HG02571 (cell line): ENCODE measurements around the gene CHST3.
"Not testable (repeated sequence)": the region's sequence is repeated elsewhere in the genome, so short reads cannot be mapped to it uniquely, and the experiment has no call there.

Source experiments
- ATAC-seq: cut with Tn5 transposase; IDR thresholded peaks from one replicate; pipeline ENCODE4 v1.9.1; 2021; ENCODE audit warnings: mild to moderate bottlenecking, moderate library complexity; ENCODE audit not compliant: unreplicated experiment

The CHST3 gene, protein sequence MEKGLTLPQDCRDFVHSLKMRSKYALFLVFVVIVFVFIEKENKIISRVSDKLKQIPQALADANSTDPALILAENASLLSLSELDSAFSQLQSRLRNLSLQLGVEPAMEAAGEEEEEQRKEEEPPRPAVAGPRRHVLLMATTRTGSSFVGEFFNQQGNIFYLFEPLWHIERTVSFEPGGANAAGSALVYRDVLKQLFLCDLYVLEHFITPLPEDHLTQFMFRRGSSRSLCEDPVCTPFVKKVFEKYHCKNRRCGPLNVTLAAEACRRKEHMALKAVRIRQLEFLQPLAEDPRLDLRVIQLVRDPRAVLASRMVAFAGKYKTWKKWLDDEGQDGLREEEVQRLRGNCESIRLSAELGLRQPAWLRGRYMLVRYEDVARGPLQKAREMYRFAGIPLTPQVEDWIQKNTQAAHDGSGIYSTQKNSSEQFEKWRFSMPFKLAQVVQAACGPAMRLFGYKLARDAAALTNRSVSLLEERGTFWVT

DNA sequence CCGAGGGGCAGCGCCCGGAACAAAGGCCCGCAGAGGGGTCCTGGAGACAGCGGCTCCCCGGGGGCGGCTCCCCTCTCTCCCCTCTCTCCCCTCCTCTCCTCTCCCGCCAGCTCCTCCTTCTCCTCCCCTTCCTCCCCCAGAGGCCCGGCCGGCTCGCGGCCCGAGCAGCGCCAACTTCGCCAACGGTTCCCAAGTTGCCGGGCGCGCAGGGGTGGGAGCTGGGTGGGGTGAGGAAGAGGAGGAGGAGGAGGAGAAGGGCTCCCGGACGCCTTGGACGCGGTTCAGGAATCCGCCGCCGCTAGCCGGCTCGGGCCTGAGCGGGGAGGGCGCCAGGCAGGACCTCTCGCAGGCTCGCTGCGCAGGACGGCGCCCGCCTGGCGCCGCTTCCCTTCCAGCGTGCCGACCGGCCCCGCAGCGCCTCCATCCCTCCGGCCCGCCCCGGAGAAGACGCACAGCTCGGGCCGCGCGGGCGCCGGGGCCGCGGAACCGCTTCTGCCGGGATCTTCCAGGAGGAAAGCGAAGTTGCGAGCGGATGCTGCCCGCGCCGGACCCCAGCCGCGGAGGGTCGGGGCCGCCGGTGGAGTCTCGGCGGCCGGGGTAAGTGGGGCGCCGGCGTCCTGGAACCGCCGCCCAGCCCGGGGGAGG is at the start of gene CHST3:
Gene CHST3 (plus strand): TSS at position 298 of the 645 bp plus-strand sequence. CDS start 41,448 bp downstream, outside the sequence.
- no peak for ATAC-seq

DNA sequence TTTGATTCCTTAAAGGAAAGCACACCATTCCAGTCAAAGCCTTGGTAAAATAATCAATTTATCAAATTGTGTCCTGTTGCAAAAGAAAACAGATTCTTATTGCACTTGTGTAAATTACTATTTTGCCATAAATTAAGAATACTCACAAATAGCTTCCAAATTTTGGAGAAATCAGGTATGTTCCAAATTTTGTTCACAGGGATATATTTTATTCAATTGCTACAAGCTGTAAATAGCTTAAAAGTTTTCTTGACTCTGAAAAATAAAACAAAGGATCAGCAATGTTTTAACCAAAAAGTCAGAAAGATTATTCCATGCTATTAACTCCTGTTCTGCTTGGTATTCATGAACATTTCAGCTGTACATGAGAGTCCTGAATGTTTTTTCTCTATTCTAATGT is 47.4 kb upstream of the CHST3 start:
- no peak for ATAC-seq

DNA sequence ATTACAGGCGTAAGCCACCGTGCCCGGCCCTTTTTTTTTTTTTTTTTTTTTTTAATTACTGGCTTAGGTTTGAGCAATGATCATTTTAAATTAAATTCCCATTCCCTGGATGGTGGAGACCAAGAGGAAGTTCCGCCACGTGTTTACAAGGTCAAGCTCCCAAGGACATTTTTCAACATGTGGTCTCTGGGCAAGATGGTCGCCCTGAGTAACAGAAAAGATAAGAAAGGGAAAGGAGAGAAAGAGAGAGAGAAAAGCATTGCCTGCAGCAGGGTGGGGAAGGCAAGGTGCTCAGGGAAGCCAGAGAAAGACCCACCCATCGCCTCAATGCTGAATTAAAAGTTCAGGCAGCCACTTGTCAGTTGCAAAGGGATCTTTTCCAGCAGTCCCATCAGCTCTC is 45.2 kb upstream of the CHST3 start:
- ATAC-seq, result no peak

DNA sequence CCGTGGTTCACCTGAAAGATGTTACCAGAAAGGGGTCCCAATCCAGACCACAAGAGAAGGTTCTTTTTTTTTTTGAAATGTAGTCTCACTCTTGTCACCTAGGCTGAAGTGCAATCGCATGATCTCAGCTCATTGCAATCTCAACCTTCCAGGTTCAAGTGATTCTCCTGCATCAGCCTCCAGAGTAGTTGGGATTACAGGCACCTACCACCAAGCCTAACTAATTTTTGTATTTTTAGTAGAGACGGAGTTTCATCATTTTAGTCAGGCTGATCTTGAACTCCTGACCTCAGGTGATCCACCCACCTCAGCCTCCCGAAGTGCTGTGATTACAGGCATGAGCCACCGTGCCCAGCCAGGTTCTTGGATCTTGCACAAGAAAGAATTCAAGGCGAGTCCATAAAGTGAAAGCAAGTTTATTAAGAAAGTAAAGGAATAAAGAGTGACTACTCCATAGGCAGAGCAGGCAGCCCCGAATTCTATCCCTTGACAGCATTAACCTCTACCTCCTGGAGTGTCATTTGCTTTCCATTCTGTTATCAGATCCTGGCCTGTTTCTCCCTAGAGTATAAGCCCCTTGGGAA is 44.1 kb upstream of the CHST3 start:
- ATAC-seq, result not testable (repeated sequence)

DNA sequence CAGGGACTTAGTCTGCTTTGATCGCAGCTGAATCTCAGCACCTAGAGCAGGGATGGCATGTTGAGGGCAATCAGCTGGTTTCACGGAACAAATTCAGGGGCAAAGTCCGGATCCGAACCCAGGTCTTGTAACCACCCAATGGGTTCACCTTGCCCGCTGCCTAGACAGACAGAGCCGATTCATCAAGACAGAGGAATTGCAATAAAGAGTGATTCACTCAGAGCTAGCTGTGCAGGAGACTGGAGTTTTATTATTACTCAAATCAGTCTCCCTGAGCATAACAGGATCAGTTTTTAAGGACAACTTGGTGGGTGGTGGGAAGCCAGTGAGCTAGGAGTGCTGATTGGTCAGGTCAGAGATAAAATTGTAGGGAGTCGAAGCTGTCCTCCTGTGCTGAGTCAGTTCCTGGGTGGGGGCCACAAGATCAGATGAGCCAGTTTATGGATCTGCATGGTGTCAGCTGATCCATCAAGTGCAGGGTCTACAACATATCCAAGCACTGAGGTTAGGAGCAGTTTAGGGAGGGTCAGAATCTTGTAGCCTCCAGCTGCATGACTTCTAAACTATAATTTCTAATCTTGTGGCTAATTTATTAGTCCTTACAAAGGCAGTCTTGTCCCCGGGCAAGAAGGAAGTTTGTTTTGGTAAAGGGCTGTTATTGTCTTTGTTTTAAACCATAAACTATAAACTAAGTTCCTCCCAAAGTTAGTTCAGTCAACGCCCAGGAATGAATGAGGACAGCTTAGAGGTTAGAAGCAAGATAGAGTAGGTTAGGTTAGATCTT is 43.5 kb upstream of the CHST3 start:
- no peak for ATAC-seq

DNA sequence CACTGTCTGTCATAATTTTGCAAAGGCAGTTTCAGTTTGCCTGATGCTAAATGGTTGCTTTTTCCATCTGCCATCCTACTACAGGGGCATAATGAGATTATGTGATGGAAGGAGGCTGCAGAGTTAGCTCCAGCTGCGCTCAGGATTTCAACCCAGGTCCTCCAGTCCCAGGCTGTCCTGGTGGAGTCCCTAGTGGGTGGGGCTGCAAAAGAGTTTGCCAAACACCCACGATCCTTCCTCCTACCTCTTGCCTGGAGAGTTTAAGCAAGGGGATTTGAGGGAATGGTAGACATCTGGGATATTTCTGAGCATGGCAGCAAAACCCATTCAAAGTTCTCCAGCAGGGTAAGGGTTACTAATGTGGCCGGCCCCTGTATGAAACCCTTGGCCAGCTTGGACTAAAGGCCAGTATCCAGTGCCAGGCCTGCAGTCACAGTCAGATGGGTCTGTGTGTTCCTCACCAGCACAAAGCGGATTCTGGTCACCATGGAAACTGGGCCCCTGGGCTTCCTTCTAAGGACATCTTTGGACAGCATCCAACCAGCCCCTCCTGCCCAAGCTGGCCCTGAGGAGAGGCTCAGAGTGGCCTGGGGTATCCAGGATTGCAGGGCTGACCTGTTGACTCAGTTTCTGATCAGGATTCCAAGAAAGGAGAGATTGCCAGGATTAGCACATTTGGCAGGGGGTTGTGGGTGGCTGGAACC is 42.7 kb upstream of the CHST3 start:
- ATAC-seq, result no peak

DNA sequence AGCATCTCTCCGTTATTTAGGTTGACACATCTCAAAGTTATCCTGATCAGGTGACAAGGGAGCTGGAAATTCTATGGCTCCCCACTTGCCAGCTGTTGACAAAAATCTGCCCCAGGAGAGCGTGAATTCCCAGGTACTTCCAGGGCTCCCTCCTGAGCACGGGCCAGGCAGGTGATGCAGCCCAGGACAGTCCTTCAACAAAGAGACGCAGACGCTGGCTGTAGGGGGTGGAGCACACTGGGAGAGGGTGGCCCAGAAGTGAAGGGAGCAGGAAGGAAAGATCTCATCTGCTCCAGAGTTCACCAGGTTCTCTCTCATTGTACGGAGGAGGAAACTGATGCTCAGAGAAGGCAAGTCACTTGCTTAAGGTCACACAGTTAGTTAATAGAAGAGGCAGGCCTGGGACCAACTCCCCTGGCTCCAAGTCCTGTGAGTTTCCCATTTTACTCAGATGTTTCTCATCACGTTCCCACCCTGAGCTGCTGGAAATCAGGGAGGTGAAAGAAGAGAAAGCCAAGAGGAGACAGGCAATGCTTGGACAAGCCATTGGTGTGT is 41.0 kb upstream of the CHST3 start:
- no peak for ATAC-seq

DNA sequence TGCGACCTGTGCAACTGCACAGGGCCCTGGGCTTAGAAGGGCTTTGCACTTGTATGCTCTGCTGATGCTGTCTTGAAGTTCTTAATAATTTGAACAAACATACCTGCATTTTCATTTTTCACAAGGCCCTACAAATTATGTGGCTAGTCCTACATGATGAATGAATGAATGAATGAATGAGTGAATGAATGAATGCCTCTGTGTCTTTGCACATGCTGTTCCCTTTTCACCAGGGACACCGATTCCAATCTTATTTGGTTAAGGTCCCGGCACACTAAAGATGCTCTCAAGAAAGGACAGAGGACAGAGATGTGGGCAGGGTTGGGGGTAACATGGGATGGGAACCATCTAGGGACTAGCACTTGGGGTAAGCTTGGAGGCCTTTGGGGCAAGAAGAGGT is 39.4 kb upstream of the CHST3 start:
- ATAC-seq, result no peak

DNA sequence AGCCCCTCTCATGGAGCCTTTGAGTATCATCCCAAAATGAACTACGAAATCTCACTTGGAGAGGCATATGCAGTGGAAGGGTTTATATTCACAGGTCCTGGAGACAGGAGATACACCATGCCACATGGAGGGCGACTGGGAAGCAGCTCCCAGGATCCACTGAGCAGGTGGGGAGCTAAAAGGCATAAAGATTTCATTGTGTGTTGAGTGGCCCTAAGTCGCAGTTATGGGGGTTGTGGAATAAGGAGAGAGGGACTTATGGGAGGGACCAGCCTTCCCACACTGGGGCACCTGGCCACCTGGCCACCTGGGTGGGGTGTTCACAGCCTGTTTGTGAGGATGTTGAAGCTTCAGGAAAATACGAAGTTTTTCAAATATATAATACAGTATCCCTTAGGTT is 37.0 kb upstream of the CHST3 start:
- no peak for ATAC-seq

DNA sequence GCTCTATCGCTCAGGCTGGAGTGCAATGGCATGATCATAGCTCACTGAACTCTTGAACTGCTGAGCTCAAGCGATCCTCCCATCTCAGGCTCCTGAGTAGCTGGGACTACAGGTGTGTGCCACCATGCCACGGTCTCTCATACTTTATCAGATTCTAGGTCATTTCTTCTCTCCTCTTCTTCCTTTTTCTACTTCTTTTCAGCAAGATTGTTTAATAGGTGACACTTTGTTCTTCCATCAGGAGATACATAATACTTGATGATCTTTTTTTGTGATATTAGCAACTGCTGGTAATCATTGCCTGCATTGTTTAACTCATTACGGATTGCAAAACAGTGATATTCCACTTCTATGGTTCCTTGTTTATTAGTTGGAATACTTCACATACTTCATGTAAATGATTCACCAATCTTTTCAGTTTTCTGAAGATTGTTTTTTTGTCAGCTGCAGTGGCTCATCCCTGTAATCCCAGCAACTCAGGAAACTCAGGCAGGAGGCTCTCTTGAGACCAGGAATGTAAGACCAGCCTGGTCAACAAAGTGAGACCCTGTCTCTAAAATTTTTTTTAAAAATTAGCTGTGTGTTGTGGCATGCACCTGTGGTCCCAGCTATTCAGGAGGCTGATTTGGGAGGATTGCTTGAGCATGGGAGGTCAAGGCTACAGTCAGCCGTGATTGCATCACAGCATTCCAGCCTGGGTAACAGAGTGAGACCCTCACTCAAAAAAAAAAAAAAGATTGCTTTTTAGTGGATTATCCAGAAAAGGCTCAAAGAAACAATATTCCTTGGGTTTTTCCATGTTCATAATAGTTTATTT is 36.2 kb upstream of the CHST3 start:
- ATAC-seq, result no peak

DNA sequence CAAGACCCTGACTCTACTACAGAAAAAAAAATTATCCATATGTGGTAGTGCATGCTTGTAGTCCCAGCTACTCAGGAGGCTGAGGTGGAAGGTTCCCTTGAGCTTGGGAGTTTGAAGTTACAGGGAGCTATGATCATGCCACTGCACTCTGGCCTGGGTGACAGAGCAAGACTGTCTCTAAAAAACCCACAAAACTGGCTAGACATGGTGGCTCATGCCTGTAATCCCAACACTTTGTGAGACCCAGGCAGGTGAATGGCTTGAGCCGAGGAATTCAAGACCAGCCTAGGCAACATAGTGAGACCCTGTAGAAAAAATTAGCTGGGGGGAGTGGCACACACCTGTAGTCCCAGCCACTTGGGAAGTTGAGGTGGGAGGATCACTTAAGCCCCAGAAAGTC is 32.9 kb upstream of the CHST3 start:
- ATAC-seq, result no peak

DNA sequence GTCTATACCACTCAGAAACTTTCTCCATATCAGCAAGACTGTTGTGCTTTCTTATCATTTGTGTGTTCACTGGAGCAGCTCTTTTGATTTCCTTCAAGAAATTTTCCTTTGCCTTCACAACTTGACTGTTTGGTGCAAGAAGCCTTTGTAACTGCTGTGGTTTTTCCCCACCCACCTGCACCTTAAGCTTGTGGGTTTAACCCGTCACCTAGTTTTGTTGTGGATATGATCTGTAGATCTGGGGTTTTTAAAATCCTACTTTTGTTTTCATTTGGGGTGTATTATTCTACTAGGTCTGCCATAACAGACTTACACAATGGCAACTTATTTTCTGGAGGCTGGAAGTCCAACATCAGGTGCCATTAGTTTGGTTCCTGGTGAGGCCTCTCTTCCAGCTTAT is 30.5 kb upstream of the CHST3 start:
- no peak for ATAC-seq

DNA sequence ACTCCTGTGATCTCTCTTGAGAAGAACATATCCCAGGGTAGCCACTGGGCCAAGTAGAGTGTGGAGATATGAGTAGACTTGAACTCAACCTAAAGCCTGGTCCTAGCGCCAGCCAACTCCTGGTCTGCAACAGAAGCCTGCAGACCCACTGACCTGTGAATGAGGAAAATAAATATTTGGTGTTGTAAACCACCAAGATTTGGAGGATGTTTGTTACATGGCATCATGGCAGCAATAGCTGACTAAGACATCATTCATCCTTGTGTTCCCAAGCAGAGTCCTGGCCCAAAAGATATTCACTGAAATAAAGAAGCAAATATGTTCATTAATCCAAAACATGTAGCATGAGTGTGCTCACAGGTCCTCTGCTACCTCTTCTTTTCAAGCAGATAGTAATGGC is 26.0 kb upstream of the CHST3 start:
- ATAC-seq, result no peak

DNA sequence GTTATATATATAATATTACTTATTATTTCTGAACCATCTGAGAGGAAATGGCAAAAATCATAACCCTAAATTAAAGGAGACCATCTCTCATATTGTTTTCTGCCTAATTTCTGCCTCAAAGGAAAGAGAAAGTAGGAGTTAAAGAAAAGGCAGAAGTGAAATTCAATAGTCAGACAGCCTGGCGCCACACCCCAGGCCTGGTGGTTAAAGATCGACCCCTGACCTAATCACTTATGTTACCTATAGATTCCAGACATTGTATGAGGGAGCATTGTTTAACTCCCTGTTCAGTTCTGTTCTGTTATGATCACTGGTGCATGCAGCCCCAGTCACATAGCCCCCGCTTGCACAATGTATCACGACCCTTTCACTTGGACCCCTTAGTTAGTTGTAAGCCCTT is 24.9 kb upstream of the CHST3 start:
- ATAC-seq, result no peak

DNA sequence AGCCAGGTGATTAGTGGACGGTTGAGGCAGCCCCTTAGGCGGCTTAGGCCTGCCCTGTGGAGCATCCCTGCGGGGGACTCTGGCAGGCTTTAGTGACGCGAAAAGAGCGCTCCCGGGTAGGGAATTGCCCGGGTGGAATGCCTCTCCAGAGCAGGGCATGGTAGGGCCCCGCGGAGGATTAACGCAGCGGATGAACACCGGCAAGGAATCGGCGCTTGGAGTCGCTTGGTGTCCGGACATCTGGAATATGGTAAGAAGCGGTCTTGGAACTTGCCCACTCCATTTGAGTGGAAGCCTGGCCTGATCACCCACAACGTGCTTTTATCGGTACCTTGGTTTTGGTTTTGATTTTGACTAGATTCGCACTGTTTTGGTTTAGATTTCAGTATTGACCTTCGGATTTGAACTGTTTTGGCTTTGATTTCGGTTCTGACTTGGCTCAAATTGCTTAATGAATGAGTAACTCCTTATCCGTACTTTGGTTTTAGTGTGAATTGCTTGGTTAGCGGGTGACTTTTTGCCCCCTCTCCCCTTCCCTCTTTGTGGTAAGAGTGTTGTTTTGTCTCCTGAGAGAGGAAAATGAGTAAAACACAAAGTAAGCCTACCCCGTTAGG is 24.2 kb upstream of the CHST3 start:
- ATAC-seq, result no peak

DNA sequence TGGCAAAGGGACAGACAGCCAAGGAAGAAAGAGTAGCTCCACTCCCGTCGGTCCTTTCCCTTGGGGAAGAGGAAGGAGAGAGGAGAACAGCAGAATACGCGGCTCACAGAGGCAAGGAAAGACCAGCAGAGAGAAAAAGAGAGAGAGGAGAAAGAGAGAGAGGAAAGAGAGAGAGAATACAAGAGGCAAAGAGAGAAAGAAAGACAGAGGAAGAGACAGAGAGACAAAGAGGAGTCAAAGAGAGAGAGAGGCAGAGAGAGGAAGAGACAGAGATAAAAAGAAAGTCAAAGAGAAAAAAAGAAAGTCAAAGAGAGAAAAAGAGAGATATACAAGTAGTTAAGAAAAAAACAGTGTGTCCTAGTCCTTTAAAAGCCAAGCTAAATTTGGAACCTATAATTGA is 23.4 kb upstream of the CHST3 start:
- ATAC-seq, result no peak

DNA sequence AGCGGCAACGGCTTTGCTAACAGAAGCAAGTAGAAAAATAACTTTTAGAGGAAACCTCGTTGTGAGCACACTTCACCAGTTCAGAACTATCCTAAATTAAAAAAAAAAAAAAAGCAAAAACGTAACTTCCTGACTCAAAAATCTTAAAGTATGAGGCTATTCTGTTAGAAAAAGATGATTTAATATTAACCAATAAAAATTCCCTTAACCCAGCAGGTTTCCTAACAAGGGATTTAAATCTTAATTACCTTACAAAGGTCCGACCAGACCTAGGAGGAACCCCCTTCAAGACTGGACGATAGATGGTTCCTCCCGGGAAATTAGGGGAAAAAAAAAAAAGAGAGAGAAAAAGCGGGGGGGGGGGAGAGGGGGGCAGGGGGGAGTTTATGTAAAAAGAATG is 22.9 kb upstream of the CHST3 start:
- no peak for ATAC-seq

DNA sequence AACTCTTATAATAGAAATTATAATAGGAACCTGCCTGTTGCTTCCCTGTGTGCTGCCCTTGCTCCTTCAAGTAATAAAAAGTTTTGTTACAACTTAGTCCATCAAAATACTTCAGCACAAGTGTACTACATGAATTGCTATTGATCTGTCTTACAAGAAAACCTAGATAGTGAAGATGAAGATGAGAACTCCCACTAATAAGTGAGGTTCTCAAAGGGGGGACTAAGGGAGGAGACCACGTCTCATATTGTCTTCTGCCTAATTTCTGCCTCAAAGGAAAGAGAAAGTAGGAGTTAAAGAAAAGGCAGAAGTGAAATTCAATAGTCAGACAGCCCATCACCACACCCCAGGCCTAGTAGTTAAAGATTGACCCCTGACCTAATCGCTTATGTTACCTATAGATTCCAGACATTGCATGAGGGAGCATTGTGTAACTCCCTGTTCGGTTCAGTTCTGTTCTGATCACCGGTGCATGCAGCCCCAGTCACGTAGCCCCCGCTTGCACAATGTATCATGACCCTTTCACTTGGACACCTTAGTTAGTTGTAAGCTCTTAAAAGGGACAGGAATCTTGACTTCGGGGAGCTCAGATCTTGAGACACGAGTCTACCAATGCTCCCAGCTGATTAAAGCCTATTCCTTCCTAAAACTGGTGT is 18.2 kb upstream of the CHST3 start:
- ATAC-seq, result no peak

DNA sequence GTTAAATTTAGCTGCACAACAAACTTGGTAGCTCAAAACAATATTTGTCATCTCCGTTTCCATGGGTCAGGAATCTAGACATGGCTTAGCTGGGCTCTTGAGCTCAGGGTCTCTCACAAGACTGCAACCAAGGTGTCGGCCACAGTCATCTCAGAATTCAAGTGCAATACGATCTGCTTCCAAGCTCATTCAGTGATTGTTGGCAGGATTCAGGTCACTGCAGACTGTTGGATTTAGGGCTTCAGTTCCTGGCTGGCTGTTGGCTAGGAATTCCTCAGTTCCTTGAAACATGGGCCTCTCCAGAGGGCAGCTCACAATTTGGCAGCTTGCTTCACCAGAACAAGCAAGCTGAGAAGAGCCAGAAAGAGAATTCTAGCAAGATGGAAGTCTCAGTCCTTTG is 17.5 kb upstream of the CHST3 start:
- ATAC-seq, result no peak
